ENCODE data around the gene CCDC142.

- TF ChIP-seq CTCF (IDR thresholded peaks at IDR 0.05) (no peak), POLR2A (IDR thresholded peaks at IDR 0.05) (no peak)
These were observed 42.3 kb upstream of the CCDC142 start for GRCh38 chr2:74524955-74525716.

All from thyroid gland (tissue), 4 donors.